ENCODE results near the gene SLC38A9.
A peak's percentile ranks its signal among the peaks of the same experiment; 100 is the strongest.
"Not testable (repeated sequence)": the region's sequence is repeated elsewhere in the genome, so short reads cannot be mapped to it uniquely, and the experiment has no call there.

Gene SLC38A9

GRCh38 chr5:55712023-55712859, at the start of gene SLC38A9:
TSS of gene SLC38A9 (minus strand) at chr5:55712324. CDS start at chr5:55697958, 14,366 bp downstream.
- intact Hi-C loops (cut with DNase I), result loop anchor here (5.0 kb wide), 1 partner anchor 540 kb away; the partner anchor contains the start of gene CDC20B

GRCh38 chr5:55761721-55762120, 49.6 kb upstream of the SLC38A9 start:
- intact Hi-C loops (cut with DNase I); DNase-seq: not testable (repeated sequence)

More at GRCh38 chr5:55712023-55712859, at the start of gene SLC38A9:
- peak; percentile 92 to 100 (median 97) for DNase-seq

GRCh38 chr5:55758714-55759113, 46.6 kb upstream of the SLC38A9 start:
- no peak for DNase-seq
- intact Hi-C loops (cut with DNase I), result no loop called here

- intact Hi-C loops (cut with DNase I), result no loop called here
- DNase-seq, result no peak
These were observed 46.1 kb upstream of the SLC38A9 start for GRCh38 chr5:55758231-55758630.

GRCh38 chr5:55750499-55750898, 38.4 kb upstream of the SLC38A9 start:
- DNase-seq, result no peak
- intact Hi-C loops (cut with DNase I), result no loop called here

- DNase-seq, result no peak
- intact Hi-C loops (cut with DNase I), result no loop called here
These were observed 37.9 kb upstream of the SLC38A9 start for GRCh38 chr5:55750063-55750462.

- intact Hi-C loops (cut with DNase I), result no loop called here
- DNase-seq, result no peak
These were observed 37.3 kb upstream of the SLC38A9 start for GRCh38 chr5:55749387-55749786.

- intact Hi-C loops (cut with DNase I), result no loop called here
These were observed 35.7 kb upstream of the SLC38A9 start for GRCh38 chr5:55747778-55748318.

GRCh38 chr5:55742778-55743177, 30.7 kb upstream of the SLC38A9 start:
- intact Hi-C loops (cut with DNase I), result no loop called here
- no peak for DNase-seq

More at GRCh38 chr5:55747778-55748318, 35.7 kb upstream of the SLC38A9 start:
- no peak for DNase-seq

GRCh38 chr5:55737793-55738192, 25.7 kb upstream of the SLC38A9 start, which contains the start of gene DDX4:
TSS of gene DDX4 (plus strand) at chr5:55738061. CDS start at chr5:55738964, 903 bp downstream.
- intact Hi-C loops (cut with DNase I), result no loop called here
- DNase-seq, result peak in 1 of 10 donors; percentile 46

GRCh38 chr5:55734658-55735057, 22.5 kb upstream of the SLC38A9 start:
- intact Hi-C loops (cut with DNase I), result no loop called here
- DNase-seq, result no peak

- intact Hi-C loops (cut with DNase I), result no loop called here
- DNase-seq, result no peak
These were observed 20.5 kb upstream of the SLC38A9 start for GRCh38 chr5:55732585-55732984.

GRCh38 chr5:55731848-55732247, 19.7 kb upstream of the SLC38A9 start:
- intact Hi-C loops (cut with DNase I), result no loop called here
- no peak for DNase-seq

GRCh38 chr5:55724281-55724680, 12.2 kb upstream of the SLC38A9 start:
- intact Hi-C loops (cut with DNase I), result no loop called here

GRCh38 chr5:55720188-55720703, 8.1 kb upstream of the SLC38A9 start:
- intact Hi-C loops (cut with DNase I), result no loop called here
- DNase-seq, result no peak

More at GRCh38 chr5:55724281-55724680, 12.2 kb upstream of the SLC38A9 start:
- no peak for DNase-seq

GRCh38 chr5:55719026-55719425, 6.9 kb upstream of the SLC38A9 start:
- intact Hi-C loops (cut with DNase I); DNase-seq: not testable (repeated sequence)

GRCh38 chr5:55715519-55716078, 3.5 kb upstream of the SLC38A9 start:
- intact Hi-C loops (cut with DNase I), result no loop called here

GRCh38 chr5:55714749-55715148, 2.6 kb upstream of the SLC38A9 start:
- intact Hi-C loops (cut with DNase I), result loop anchor here (5.0 kb wide), 1 partner anchor 542 kb away; the partner anchor contains the start of gene CDC20B
- no peak for DNase-seq

More at GRCh38 chr5:55715519-55716078, 3.5 kb upstream of the SLC38A9 start:
- DNase-seq, result no peak

GRCh38 chr5:55714339-55714738, 2.2 kb upstream of the SLC38A9 start:
- intact Hi-C loops (cut with DNase I), result loop anchor here (5.0 kb wide), 1 partner anchor 542 kb away; the partner anchor contains the start of gene CDC20B
- no peak for DNase-seq

- DNase-seq, result no peak
- intact Hi-C loops (cut with DNase I), result loop anchor here (5.0 kb wide), 1 partner anchor 542 kb away; the partner anchor contains the start of gene CDC20B
These were observed 1.7 kb upstream of the SLC38A9 start for GRCh38 chr5:55713871-55714270.

Measured in posterior cingulate gyrus (tissue), 11 donors.